H9 (cell line): ENCODE results near the gene TEAD1. TPM values are rescaled to one million over a fixed set of nuclear protein-coding genes. Genes with fewer than 3 reads are reported as not detected.

ENCODE experiments used
- DNase-seq: peaks from one replicate; pipeline ENCODE4 v3.0.0-alpha.2; 2017
- H2AFZ ChIP-seq: one replicate; pipeline ENCODE4 v1.6.1; 2013; ENCODE audit warnings: mild to moderate bottlenecking, low read length, control low read depth, moderate library complexity
- H2AK5ac ChIP-seq: 2 replicates; pipeline ENCODE4 v1.6.1; 2013; ENCODE audit warnings: low read length, control low read depth, mixed read lengths; ENCODE audit not compliant: insufficient read length
- H2BK120ac ChIP-seq: one replicate; pipeline ENCODE4 v1.6.1; 2013; ENCODE audit warnings: low read depth, mild to moderate bottlenecking, low read length, control low read depth, inconsistent platforms; ENCODE audit not compliant: poor library complexity, severe bottlenecking
- H2BK12ac ChIP-seq: 2 replicates; pipeline ENCODE4 v1.6.1; 2013; ENCODE audit warnings: low read length, control low read depth, mixed read lengths, low read depth; ENCODE audit not compliant: insufficient read length
- H2BK15ac ChIP-seq: 2 replicates; pipeline ENCODE4 v1.6.1; 2013; ENCODE audit warnings: low read depth, low read length, control low read depth
- H2BK20ac ChIP-seq: one replicate; pipeline ENCODE4 v1.6.1; 2013; ENCODE audit warnings: low read depth, mild to moderate bottlenecking, low read length, control low read depth, inconsistent platforms; ENCODE audit not compliant: poor library complexity, severe bottlenecking
- H2BK5ac ChIP-seq: 2 replicates; pipeline ENCODE4 v1.6.1; 2013; ENCODE audit warnings: low read length, control low read depth, mixed read lengths; ENCODE audit not compliant: insufficient read length
- H3K14ac ChIP-seq: 2 replicates; pipeline ENCODE4 v1.6.1; 2013; ENCODE audit warnings: low read length, control low read depth; ENCODE audit not compliant: insufficient read depth
- H3K18ac ChIP-seq: 2 replicates; pipeline ENCODE4 v1.6.1; 2013; ENCODE audit warnings: low read depth, mild to moderate bottlenecking, mixed read lengths, low read length, control low read depth; ENCODE audit not compliant: insufficient read length
- H3K23ac ChIP-seq: 2 replicates; pipeline ENCODE4 v1.6.1; 2013; ENCODE audit warnings: low read length, control low read depth, mixed read lengths, low read depth; ENCODE audit not compliant: insufficient read length
- H3K23me2 ChIP-seq: 2 replicates; pipeline ENCODE4 v1.6.1; 2013; ENCODE audit warnings: low read depth, mild to moderate bottlenecking, mixed read lengths, low read length, control low read depth; ENCODE audit not compliant: insufficient read length, poor library complexity, severe bottlenecking
- H3K27ac ChIP-seq: 2 replicates; pipeline ENCODE4 v1.5.1; 2013; ENCODE audit warnings: low read length, control low read depth, mixed read lengths, low read depth; ENCODE audit not compliant: insufficient read length
- H3K27me3 ChIP-seq: 2 replicates; pipeline ENCODE4 v1.6.1; 2013; ENCODE audit warnings: low read length, control low read depth, inconsistent platforms; ENCODE audit not compliant: insufficient read depth
- H3K4ac ChIP-seq: 2 replicates; pipeline ENCODE4 v1.6.1; 2013; ENCODE audit warnings: low read depth, mild to moderate bottlenecking, control low read depth, inconsistent platforms, low read length, moderate library complexity
- H3K4me1 ChIP-seq: 2 replicates; pipeline ENCODE4 v1.6.1; 2013; ENCODE audit warnings: low read length, control low read depth, inconsistent platforms; ENCODE audit not compliant: insufficient read depth
- H3K4me2 ChIP-seq: 2 replicates; pipeline ENCODE4 v1.6.1; 2013; ENCODE audit warnings: low read length, control low read depth, mixed read lengths; ENCODE audit not compliant: insufficient read length, insufficient read depth
- H3K56ac ChIP-seq: 2 replicates; pipeline ENCODE4 v1.6.1; 2013; ENCODE audit warnings: low read depth, mild to moderate bottlenecking, mixed read lengths, low read length, control low read depth; ENCODE audit not compliant: insufficient read length
- H3K79me1 ChIP-seq: 2 replicates; pipeline ENCODE4 v1.6.1; 2013; ENCODE audit warnings: low read depth, mild to moderate bottlenecking, moderate library complexity, low read length, control low read depth, inconsistent platforms; ENCODE audit not compliant: insufficient read depth, poor library complexity, severe bottlenecking
- H3K79me2 ChIP-seq: 2 replicates; pipeline ENCODE4 v1.6.1; 2013; ENCODE audit warnings: low read length, control low read depth, inconsistent platforms; ENCODE audit not compliant: insufficient read depth
- H3K9ac ChIP-seq: 2 replicates; pipeline ENCODE4 v1.6.1; 2013; ENCODE audit warnings: low read length, control low read depth, mixed read lengths; ENCODE audit not compliant: insufficient read length; ENCODE audit errors: extremely low read depth
- H3K9me3 ChIP-seq: one replicate; pipeline ENCODE4 v1.6.1; 2013; ENCODE audit warnings: low read depth, low read length, inconsistent platforms; ENCODE audit not compliant: control insufficient read depth
- H3T11ph ChIP-seq: one replicate; pipeline ENCODE4 v1.6.1; 2013; ENCODE audit warnings: mild to moderate bottlenecking, low read length, control low read depth, inconsistent platforms
- H4K20me1 ChIP-seq: one replicate; pipeline ENCODE4 v1.6.1; 2013; ENCODE audit not compliant: control insufficient read depth, insufficient read length, insufficient read depth
- H4K5ac ChIP-seq: 2 replicates; pipeline ENCODE4 v1.6.1; 2013; ENCODE audit warnings: low read depth, mild to moderate bottlenecking, mixed read lengths, low read length, control low read depth; ENCODE audit not compliant: insufficient read length
- H4K8ac ChIP-seq: replicated peaks from 2 replicates; pipeline ENCODE4 v1.6.1; 2013; ENCODE audit warnings: low read length, control low read depth, mixed read lengths, low read depth; ENCODE audit not compliant: insufficient read length
- H4K91ac ChIP-seq: 2 replicates; pipeline ENCODE4 v1.6.1; 2013; ENCODE audit warnings: low read depth, mild to moderate bottlenecking, moderate library complexity, mixed read lengths, low read length, control low read depth; ENCODE audit not compliant: insufficient read length
- H3K27ac Mint-ChIP-seq, 3 experiments: 2 replicates in 2 of 3; 3 replicates in 1 of 3; pipeline ENCODE4 v1.8.0; 2020 to 2021; ENCODE audit warnings: mixed read lengths in 3 of 3, mild to moderate bottlenecking in 1 of 3, moderate library complexity in 1 of 3
- H3K27me3 Mint-ChIP-seq: 2 replicates; pipeline ENCODE4 v1.8.0; 2021; ENCODE audit warnings: low read depth, mild to moderate bottlenecking, moderate library complexity, mixed read lengths
- H3K36me3 Mint-ChIP-seq, 3 experiments: 2 replicates in 2 of 3; 3 replicates in 1 of 3; pipeline ENCODE4 v1.8.0; 2020 to 2021; ENCODE audit warnings: low read depth in 3 of 3, mixed read lengths in 3 of 3; ENCODE audit not compliant: insufficient read depth in 1 of 3
- H3K4me1 Mint-ChIP-seq, 2 experiments: 2 replicates each; pipeline ENCODE4 v1.8.0; 2020; ENCODE audit warnings: mixed read lengths in 2 of 2
- H3K4me3 Mint-ChIP-seq, 2 experiments: 2 replicates in 1 of 2; 3 replicates in 1 of 2; pipeline ENCODE4 v1.8.0; 2020 to 2021; ENCODE audit warnings: mild to moderate bottlenecking in 2 of 2, mixed read lengths in 2 of 2, moderate library complexity in 1 of 2
- H3K9me3 Mint-ChIP-seq, 2 experiments: 2 replicates in 1 of 2; 3 replicates in 1 of 2; pipeline ENCODE4 v1.8.0; 2020; ENCODE audit warnings: mild to moderate bottlenecking in 2 of 2, mixed read lengths in 2 of 2, moderate library complexity in 1 of 2
- CTCF ChIP-seq: fragments of 200-600 bp; sonication (generic); conservative IDR thresholded peaks from 3 replicates; pipeline ENCODE4 v1.8.0; 2021; ENCODE audit warnings: antibody characterized with exemption, mild to moderate bottlenecking
- WGBS: extraction: QIAGEN DNeasy Blood & Tissue Kit; methylation state at CpG from one replicate; pipeline ENCODE4 v1.1.7; 2013; ENCODE audit warnings: missing lambda C conversion rate, low lambda C conversion rate, mixed read lengths; ENCODE audit not compliant: insufficient read length; ENCODE audit errors: extremely low coverage; 5-methylcytosine and 5-hydroxymethylcytosine counted together
- total RNA-seq: library from RNA; stranded (reverse); gene quantifications from 2 replicates; pipeline ENCODE4 v1.2.1, GENCODE V29; 2021

Gene TEAD1
- total RNA-seq, 1 experiment from 2014 or later: 75.1 TPM

GRCh38 chr11:12918667-12919066 is 244.4 kb downstream of the TEAD1 start:
- no peak overlapping the region for H4K5ac ChIP-seq
- no CpG with 5 or more reads among the region's 4 CpGs for WGBS
- no peak overlapping the region for H3K18ac ChIP-seq
- H3K9me3 ChIP-seq: no peaks in the 10 kb centered on the region
- H2BK12ac ChIP-seq: no peak overlapping the region
- H3K79me1 ChIP-seq: no peaks in the 10 kb centered on the region
- H3K27ac ChIP-seq: no peak overlapping the region
- no peaks in the 10 kb centered on the region for H3K79me2 ChIP-seq
- no peak overlapping the region for H3K56ac ChIP-seq
- no peak overlapping the region for H2AFZ ChIP-seq
- H3K23me2 ChIP-seq: no peaks in the 10 kb centered on the region
- Mint-ChIP-seq H3K27me3 (no peaks in the 10 kb centered on the region), H3K4me3 (no peak overlapping the region), H3K4me1 (peaks cover 22 to 24% of the 10 kb centered on the region in 2 experiments), H3K36me3 (peaks cover 11 to 21% (median 12%) of the 10 kb centered on the region in 3 experiments; a peak in 5 of 7 replicates), H3K9me3 (no peaks in the 10 kb centered on the region), H3K27ac (no peak overlapping the region)
- no peak overlapping the region for H2BK5ac ChIP-seq
- no peak overlapping the region for H3K14ac ChIP-seq
- TF ChIP-seq CTCF: no peak
- no peak for DNase-seq
- no peak overlapping the region for H3K23ac ChIP-seq
- H2BK20ac ChIP-seq: no peak overlapping the region
- no peak overlapping the region for H2AK5ac ChIP-seq
- H3K4me1 ChIP-seq: 0 out of 2 replicates have a peak, but pooled peaks cover 2% of the 10 kb centered on the region
- no peaks in the 10 kb centered on the region for H3K27me3 ChIP-seq
- no peak overlapping the region for H3K9ac ChIP-seq
- H3K4ac ChIP-seq: no peak overlapping the region
- no peak overlapping the region for H2BK15ac ChIP-seq
- H3T11ph ChIP-seq: no peak overlapping the region
- no peak overlapping the region for H2BK120ac ChIP-seq
- no peaks in the 10 kb centered on the region for H4K20me1 ChIP-seq
- no peak overlapping the region for H3K4me2 ChIP-seq
- no peak overlapping the region for H4K8ac ChIP-seq
- no peak overlapping the region for H4K91ac ChIP-seq
